Left ventricle myocardium inferior (tissue), 1 donor: ENCODE measurements around the gene CLSTN1. TPM values are rescaled to one million over a fixed set of nuclear protein-coding genes. Genes with fewer than 3 reads are reported as not detected.

ENCODE experiments used
- DNase-seq: peaks from one replicate; pipeline ENCODE4 v3.0.0-alpha.2; 2020
- H3K27ac ChIP-seq: fragments of 200-600 bp; replicated peaks from 2 replicates; pipeline ENCODE4 v1.8.0; 2021
- H3K27me3 ChIP-seq: fragments of 200-600 bp; 2 replicates; pipeline ENCODE4 v1.8.0; 2021; ENCODE audit warnings: low read depth
- H3K36me3 ChIP-seq: fragments of 200-600 bp; 2 replicates; pipeline ENCODE4 v1.8.0; 2021
- H3K4me1 ChIP-seq: fragments of 200-600 bp; 2 replicates; pipeline ENCODE4 v1.8.0; 2021
- H3K4me3 ChIP-seq: fragments of 200-600 bp; 2 replicates; pipeline ENCODE4 v1.8.0; 2021; ENCODE audit warnings: mild to moderate bottlenecking, moderate library complexity
- H3K9me3 ChIP-seq: fragments of 200-600 bp; replicated peaks from 2 replicates; pipeline ENCODE4 v1.8.0; 2021
- intact Hi-C: fragments of 100-400 bp; cut with micrococcal nuclease; formaldehyde crosslinking; loops from one replicate; pipeline ENCODE4 v1.11.0; 2022
- total RNA-seq: library from RNA; stranded (reverse); fragmentation: NEBNext Ultra II Directional; extraction: Animal tissue kit (Norgen Biotek cat#: 25700); gene quantifications from one replicate; pipeline ENCODE4 v1.2.1, GENCODE V29; 2021
- TF ChIP-seq, protein P1 (sequence below): fragments of 200-600 bp; IDR thresholded peaks from 2 replicates; pipeline ENCODE4 v1.8.0; 2021; ENCODE audit warnings: antibody characterized with exemption, mild to moderate bottlenecking, borderline replicate concordance
- donor health status: DM: no; HTN: yes; CAD: no; lungs with severe emphysema.

Gene CLSTN1
- total RNA-seq, 1 donor from 2014 or later: 63.5 TPM

DNA sequence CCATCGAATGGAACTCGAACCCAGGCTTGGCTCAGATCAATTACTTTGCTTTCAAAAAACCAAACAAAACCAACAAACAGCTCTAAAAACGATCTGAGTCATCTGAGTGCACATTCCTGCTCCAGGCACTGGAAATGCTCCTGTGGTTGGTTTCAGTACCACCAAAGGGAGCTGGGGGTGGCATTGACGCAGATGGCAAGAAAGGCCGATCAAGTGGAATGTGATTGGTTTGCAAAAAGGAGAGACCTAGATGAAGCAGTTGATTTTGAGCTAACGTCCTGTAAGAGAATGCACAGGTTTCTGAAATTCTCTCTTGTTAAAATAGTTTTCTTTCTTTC, 132.7 kb downstream of the CLSTN1 start:
- TF ChIP-seq, protein P1, sequence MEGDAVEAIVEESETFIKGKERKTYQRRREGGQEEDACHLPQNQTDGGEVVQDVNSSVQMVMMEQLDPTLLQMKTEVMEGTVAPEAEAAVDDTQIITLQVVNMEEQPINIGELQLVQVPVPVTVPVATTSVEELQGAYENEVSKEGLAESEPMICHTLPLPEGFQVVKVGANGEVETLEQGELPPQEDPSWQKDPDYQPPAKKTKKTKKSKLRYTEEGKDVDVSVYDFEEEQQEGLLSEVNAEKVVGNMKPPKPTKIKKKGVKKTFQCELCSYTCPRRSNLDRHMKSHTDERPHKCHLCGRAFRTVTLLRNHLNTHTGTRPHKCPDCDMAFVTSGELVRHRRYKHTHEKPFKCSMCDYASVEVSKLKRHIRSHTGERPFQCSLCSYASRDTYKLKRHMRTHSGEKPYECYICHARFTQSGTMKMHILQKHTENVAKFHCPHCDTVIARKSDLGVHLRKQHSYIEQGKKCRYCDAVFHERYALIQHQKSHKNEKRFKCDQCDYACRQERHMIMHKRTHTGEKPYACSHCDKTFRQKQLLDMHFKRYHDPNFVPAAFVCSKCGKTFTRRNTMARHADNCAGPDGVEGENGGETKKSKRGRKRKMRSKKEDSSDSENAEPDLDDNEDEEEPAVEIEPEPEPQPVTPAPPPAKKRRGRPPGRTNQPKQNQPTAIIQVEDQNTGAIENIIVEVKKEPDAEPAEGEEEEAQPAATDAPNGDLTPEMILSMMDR: no peak
- intact Hi-C loops: no loop called here

DNA sequence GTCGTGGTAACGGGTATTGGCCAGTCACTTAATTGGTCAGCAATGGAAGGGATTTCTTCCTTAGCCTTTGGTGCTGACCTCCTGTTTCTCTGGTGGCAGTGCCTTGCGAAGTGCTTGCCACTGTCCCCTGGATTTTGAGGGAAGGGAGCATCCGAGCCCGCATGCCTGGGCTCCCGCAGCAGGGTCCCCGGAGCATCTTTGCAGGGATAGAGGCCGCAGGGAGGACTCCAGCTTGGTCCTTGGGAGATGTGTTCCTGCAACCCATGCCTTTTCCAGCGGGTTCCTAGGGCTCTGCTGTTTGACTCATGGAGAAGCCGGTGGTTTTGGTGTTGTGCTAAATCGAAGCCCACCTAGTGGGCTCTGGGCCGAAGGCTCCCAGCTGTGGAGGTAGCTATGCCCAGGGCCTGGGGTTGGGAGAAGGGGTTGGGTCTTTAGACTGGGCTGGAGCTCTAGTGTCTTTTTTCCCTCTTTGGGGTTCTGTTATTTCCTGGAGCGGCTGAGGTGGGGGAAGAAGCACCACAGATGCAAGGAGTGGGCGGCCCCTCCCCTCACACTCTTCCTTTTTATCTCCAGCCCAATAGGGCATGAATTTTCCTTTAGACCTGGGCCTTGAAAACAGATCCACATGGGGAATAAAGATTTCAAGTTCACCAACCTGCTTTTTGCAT, 133.2 kb downstream of the CLSTN1 start:
- TF ChIP-seq, protein P1: no peak
- peak overlapping the region; percentile 78 for H3K4me3 ChIP-seq
- intact Hi-C loops: no loop called here
- H3K9me3 ChIP-seq: no peaks in the 10 kb centered on the region
- peak overlapping the region; percentile 18 for H3K27ac ChIP-seq
- no peaks in the 10 kb centered on the region for H3K27me3 ChIP-seq
- peaks cover 35% of the 10 kb centered on the region for H3K4me1 ChIP-seq
- DNase-seq: no peak
- no peaks in the 10 kb centered on the region for H3K36me3 ChIP-seq

More for the DNA sequence above, 132.7 kb downstream of the CLSTN1 start:
- H3K27ac ChIP-seq: no peak overlapping the region
- H3K4me3 ChIP-seq: no peak overlapping the region
- peaks cover 35% of the 10 kb centered on the region for H3K4me1 ChIP-seq
- H3K9me3 ChIP-seq: no peaks in the 10 kb centered on the region
- no peaks in the 10 kb centered on the region for H3K27me3 ChIP-seq
- H3K36me3 ChIP-seq: no peaks in the 10 kb centered on the region
- DNase-seq: no peak

DNA sequence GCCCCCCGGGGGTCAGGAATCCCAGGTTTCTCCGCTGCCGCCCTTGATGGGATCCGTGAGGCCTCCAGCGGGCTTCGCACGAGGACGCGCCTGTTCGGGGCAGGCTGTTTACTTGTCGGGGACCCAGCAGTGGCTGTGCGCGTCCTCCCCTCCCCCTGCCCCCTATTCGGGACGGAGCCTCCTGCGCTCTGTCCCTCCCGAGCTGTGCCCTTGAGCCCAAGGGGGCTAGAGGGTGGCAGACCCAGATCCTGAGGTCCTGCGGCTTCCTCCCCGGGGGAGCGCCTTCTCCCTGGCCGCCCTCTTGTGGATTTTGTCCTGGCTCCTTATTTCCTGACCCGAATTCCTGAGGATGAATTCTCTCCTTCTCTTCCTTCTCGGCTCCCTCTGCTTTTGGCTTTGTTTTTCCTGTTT, 133.8 kb downstream of the CLSTN1 start:
- TF ChIP-seq, protein P1: no peak
- intact Hi-C loops: no loop called here
- Histone ChIP-seq H3K4me3 (peak overlapping the region; percentile 78), H3K27me3 (no peaks in the 10 kb centered on the region), H3K36me3 (no peaks in the 10 kb centered on the region), H3K9me3 (no peaks in the 10 kb centered on the region), H3K4me1 (peaks cover 35% of the 10 kb centered on the region), H3K27ac (peak overlapping the region; percentile 18)
- peak; percentile 38 for DNase-seq

DNA sequence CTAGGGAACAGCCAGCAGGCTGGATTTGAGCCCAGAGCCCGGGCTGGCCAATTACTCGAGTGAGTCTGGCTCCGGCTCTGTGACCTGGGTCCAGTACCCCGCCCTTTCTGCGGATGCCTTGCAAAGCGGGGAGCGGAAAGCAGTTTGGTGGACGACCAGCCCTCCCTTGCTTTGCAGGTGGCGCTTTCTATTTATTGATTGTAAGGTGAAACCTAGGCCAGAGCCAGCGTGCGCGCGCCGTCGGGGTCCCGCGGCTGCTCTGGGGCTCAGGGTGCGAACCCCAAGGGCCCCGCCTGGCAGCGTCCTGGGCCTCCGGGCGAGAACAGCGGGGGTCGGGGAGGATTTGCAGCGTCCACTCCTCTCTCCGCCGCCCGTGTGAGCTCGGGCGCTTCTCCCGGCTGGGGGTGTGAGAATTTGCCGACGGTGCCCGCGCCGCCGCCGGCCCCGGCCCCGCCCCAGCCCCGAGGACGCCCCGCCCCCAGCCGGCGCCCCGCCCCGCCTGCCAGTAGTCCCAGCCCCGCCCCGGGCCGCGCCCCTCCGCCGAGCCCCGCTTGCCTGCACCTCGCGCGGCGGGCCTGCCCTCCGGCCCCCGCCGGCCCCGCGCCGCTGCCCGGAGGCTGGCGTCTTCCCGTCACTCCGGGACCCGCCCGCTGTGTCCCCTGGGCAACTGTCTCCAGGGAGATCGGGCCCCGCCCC, 134.6 kb downstream of the CLSTN1 start:
- TF ChIP-seq, protein P1: no peak
- no peaks in the 10 kb centered on the region for H3K9me3 ChIP-seq
- peaks cover 35% of the 10 kb centered on the region for H3K4me1 ChIP-seq
- intact Hi-C loops: no loop called here
- peak overlapping the region; percentile 18 for H3K27ac ChIP-seq
- peak overlapping the region; percentile 78 for H3K4me3 ChIP-seq
- no peaks in the 10 kb centered on the region for H3K27me3 ChIP-seq
- peak; percentile 81 for DNase-seq
- H3K36me3 ChIP-seq: no peaks in the 10 kb centered on the region

DNA sequence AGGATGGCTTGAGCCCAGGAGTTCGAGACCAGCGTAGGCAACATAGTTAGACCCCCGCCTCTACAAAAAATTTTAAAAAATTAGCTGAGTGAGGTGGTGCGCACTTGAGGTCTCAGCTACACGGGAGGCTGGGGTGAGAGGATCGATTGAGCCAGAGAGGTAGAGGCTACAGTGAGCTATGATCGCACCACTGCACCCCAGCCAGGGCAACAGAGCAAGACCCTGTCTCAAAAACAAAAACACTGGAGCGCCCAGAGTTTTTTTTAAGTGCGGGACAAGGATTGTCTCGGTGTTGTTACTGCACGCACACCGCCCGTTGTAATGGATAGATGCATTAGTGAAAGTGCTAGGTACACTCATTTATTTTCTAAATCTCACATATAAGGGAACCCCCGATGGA, 135.2 kb downstream of the CLSTN1 start:
- no peaks in the 10 kb centered on the region for H3K27me3 ChIP-seq
- H3K4me1 ChIP-seq: peaks cover 35% of the 10 kb centered on the region
- peak overlapping the region; percentile 78 for H3K4me3 ChIP-seq
- H3K36me3 ChIP-seq: no peaks in the 10 kb centered on the region
- H3K27ac ChIP-seq: no peak overlapping the region
- DNase-seq: no peak
- intact Hi-C loops: no loop called here
- H3K9me3 ChIP-seq: no peaks in the 10 kb centered on the region
- TF ChIP-seq, protein P1: no peak
